HCT116 (cell line): ENCODE data around the gene AZGP1.
"Not testable (repeated sequence)": the region's sequence is repeated elsewhere in the genome, so short reads cannot be mapped to it uniquely, and the experiment has no call there.

Experiments used
- MAX ChIP-seq: IDR thresholded peaks from 2 replicates; pipeline ENCODE4 v1.6.1; 2012
- SRF ChIP-seq: IDR thresholded peaks from 2 replicates; pipeline ENCODE4 v1.6.1; 2012; ENCODE audit warnings: low read depth

GRCh38 chr7:99991543-99991942 lies 15.7 kb upstream of the AZGP1 start:
- TF ChIP-seq MAX, SRF: not testable (repeated sequence)
